Activated CD4-positive, alpha-beta memory T cell treated with anti-CD3 and anti-CD28 coated beads, Interleukin-2, amount 10 ng/mL, durations not matched to agents 7 days and 5 days (primary cell): Measurements from ENCODE around the gene EXOC4. TPM values are rescaled to one million over a fixed set of nuclear protein-coding genes. Genes with fewer than 3 reads are reported as not detected.

Experiments
- CTCF ChIA-PET: fragments of 350-600 bp; sonication (Branson Sonifier 250); formaldehyde crosslinking; loops from one replicate; lab custom pipeline; 2021; ENCODE audit warnings: antibody characterized with exemption, inconsistent platforms; lab: Charles Lee
- POLR2A ChIA-PET: fragments of 350-600 bp; sonication (Branson Sonifier 250); formaldehyde crosslinking; loops from one replicate; lab custom pipeline; 2021; ENCODE audit warnings: antibody characterized with exemption; lab: Charles Lee
- DNase-seq: peaks from one replicate; pipeline ENCODE4 v3.0.0-alpha.2; 2020
- H3K27ac Mint-ChIP-seq: one replicate; pipeline ENCODE4 v1.8.0; 2021; ENCODE audit warnings: mild to moderate bottlenecking, mixed read lengths
- H3K27me3 Mint-ChIP-seq: one replicate; pipeline ENCODE4 v1.8.0; 2021; ENCODE audit warnings: mixed read lengths
- H3K36me3 Mint-ChIP-seq: one replicate; pipeline ENCODE4 v1.8.0; 2021; ENCODE audit warnings: low read depth, mixed read lengths
- H3K4me1 Mint-ChIP-seq: one replicate; pipeline ENCODE4 v1.8.0; 2021; ENCODE audit warnings: mixed read lengths
- H3K4me3 Mint-ChIP-seq: one replicate; pipeline ENCODE4 v1.8.0; 2021; ENCODE audit warnings: mild to moderate bottlenecking, mixed read lengths
- H3K9me3 Mint-ChIP-seq: one replicate; pipeline ENCODE4 v1.8.0; 2021; ENCODE audit warnings: mixed read lengths
- total RNA-seq, 2 experiments: library from RNA; stranded (reverse); gene quantifications; one replicate each; pipeline ENCODE4 v1.2.3, GENCODE V29; 2021

The EXOC4 gene
- total RNA-seq, 2 experiments from 2014 or later, result 70.1 to 71.1 TPM

DNA sequence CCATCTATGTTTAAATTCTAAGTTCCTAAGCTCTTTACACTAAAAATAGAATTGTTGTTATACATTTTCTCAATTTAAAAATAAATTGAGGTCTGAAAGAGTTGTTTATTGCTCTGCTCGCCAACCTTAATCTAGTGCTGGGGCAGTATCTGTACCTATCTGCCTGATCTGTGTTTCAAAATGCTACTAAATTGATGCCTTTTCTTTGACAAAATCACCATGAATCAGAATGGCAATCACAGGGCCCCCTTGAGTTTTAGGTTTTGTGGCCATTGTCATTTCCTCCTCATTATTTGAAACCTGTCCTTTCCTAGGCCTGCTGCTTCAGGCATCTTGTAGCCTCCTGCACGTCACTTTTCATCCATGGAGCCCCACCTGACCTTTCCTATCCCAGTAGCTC lies 301.5 kb downstream of the EXOC4 start:
- no peak for DNase-seq
- Mint-ChIP-seq H3K9me3 (no peaks in the 10 kb centered on the region), H3K36me3 (no peaks in the 10 kb centered on the region), H3K4me1 (no peaks in the 10 kb centered on the region), H3K4me3 (no peak overlapping the region), H3K27me3 (no peaks in the 10 kb centered on the region), H3K27ac (no peak overlapping the region)
- CTCF ChIA-PET, result no interaction called here
- POLR2A ChIA-PET, result no interaction called here

DNA sequence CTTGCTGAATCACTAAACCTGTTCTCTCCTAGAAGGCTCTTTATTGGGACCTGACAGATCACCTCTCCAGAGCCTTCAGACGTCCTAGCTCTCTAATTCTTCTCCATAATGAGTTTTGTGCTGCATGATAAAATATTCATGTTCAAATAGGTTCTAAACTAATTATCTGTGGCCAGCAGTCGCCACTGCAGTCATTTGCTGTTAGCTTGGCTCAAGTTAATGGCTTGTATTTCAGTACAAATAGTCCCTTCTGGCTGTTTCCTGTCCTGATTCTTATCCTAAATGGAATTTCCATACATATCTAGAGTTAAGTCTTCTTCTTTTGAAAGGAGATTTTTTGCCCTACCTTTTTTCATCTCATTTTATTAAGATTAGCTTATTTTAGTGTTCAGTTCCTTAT lies 303.2 kb downstream of the EXOC4 start:
- Mint-ChIP-seq H3K27me3 (no peaks in the 10 kb centered on the region), H3K4me3 (no peak overlapping the region), H3K36me3 (no peaks in the 10 kb centered on the region), H3K4me1 (no peaks in the 10 kb centered on the region), H3K9me3 (no peaks in the 10 kb centered on the region), H3K27ac (no peak overlapping the region)
- POLR2A ChIA-PET, result no interaction called here
- CTCF ChIA-PET, result no interaction called here
- no peak for DNase-seq

DNA sequence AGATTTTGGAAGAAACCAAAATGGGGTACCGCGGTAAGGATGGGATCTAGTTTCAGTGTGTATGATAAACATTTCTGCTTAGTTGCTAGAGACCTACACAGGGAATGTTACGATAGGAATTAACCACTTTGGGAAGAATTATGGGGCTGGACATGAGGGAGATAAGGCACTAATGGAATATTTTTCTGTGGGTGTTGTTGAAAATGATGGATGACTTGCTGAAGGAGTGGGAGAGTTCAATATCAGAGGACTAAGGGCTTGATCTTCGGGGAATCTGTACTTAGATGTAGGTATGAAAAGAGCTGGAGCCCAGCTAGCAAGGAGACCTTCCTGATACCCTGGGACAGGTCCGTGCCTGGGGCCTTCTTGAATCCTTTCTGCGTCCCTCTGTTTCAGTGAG lies 303.7 kb downstream of the EXOC4 start:
- H3K36me3 Mint-ChIP-seq, result no peaks in the 10 kb centered on the region
- no peak overlapping the region for H3K4me3 Mint-ChIP-seq
- ChIA-PET CTCF (no interaction called here), POLR2A (no interaction called here)
- H3K27ac Mint-ChIP-seq, result no peak overlapping the region
- H3K27me3 Mint-ChIP-seq, result no peaks in the 10 kb centered on the region
- no peaks in the 10 kb centered on the region for H3K9me3 Mint-ChIP-seq
- H3K4me1 Mint-ChIP-seq, result no peaks in the 10 kb centered on the region
- DNase-seq, result no peak

DNA sequence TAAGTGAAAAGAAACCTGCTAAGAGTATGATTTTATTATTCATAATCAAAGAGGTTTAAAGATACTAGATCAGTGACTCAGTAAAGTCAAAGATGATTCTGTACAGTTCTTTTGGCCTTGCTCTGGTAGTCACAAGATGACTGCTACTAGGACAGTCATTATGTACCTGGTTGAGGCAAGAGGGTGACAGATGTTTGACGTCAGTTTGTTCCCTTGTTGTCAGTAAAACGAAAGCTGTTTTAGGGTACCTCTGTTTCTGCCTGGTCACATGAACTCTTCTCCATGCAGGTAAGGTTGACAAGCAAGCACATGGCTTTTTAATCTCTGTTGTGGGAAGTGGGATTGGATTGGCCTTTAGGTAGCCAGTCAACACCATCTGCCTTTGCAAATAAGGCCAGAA lies 308.0 kb downstream of the EXOC4 start:
- H3K36me3 Mint-ChIP-seq, result no peaks in the 10 kb centered on the region
- H3K27me3 Mint-ChIP-seq, result no peaks in the 10 kb centered on the region
- no peaks in the 10 kb centered on the region for H3K9me3 Mint-ChIP-seq
- no peak overlapping the region for H3K27ac Mint-ChIP-seq
- no peak overlapping the region for H3K4me3 Mint-ChIP-seq
- ChIA-PET POLR2A (no interaction called here), CTCF (no interaction called here)
- H3K4me1 Mint-ChIP-seq, result peaks cover 1% of the 10 kb centered on the region
- no peak for DNase-seq

DNA sequence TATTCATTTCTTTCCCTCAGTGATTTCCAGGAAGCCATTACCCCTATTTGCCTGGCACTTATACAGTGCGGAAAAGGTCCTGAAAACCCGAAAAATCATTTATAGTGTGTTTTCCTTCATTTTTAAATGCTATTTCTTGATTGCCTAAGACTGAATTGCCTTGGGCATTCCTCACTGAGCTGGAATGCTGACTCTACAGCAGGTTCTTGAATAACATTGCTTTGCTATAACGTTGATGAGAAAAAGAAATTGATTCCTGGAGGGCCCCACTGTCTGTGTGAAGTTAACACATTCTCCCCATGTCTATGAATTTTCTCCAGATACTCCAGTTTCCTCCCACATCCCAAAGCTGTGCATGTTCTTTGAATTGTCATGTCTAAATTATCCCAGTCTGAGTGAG lies 308.5 kb downstream of the EXOC4 start:
- ChIA-PET POLR2A (no interaction called here), CTCF (interaction anchor here (0.6 kb wide), 1 partner anchor 219 kb away, joined by 3 read pairs; no protein-coding TSS in a partner anchor)
- H3K36me3 Mint-ChIP-seq, result no peaks in the 10 kb centered on the region
- no peaks in the 10 kb centered on the region for H3K9me3 Mint-ChIP-seq
- no peak overlapping the region for H3K4me3 Mint-ChIP-seq
- no peak for DNase-seq
- peaks cover 1% of the 10 kb centered on the region for H3K4me1 Mint-ChIP-seq
- H3K27me3 Mint-ChIP-seq, result no peaks in the 10 kb centered on the region
- H3K27ac Mint-ChIP-seq, result no peak overlapping the region

DNA sequence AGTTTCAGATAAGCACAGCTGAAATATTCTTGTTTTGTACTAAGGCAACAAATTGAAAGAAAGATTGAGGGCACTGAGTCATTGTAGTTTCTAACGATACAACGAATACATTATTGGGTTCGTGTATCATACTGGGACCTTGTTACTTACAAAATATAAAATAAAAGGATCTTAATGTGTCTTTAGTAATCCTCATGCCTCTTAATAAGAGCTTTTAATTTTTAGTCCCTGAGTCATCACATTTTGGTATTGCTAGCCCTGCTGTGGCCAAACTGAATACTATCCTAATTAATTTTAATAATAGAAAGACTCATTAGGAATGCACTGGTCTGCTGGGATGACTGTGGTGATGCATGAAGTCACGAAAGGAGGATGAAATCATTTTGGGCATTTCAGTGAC lies 309.7 kb downstream of the EXOC4 start:
- no peaks in the 10 kb centered on the region for H3K9me3 Mint-ChIP-seq
- H3K27me3 Mint-ChIP-seq, result no peaks in the 10 kb centered on the region
- CTCF ChIA-PET, result no interaction called here
- DNase-seq, result no peak
- no peak overlapping the region for H3K4me3 Mint-ChIP-seq
- no peaks in the 10 kb centered on the region for H3K36me3 Mint-ChIP-seq
- H3K4me1 Mint-ChIP-seq, result peaks cover 1% of the 10 kb centered on the region
- no peak overlapping the region for H3K27ac Mint-ChIP-seq
- POLR2A ChIA-PET, result no interaction called here

DNA sequence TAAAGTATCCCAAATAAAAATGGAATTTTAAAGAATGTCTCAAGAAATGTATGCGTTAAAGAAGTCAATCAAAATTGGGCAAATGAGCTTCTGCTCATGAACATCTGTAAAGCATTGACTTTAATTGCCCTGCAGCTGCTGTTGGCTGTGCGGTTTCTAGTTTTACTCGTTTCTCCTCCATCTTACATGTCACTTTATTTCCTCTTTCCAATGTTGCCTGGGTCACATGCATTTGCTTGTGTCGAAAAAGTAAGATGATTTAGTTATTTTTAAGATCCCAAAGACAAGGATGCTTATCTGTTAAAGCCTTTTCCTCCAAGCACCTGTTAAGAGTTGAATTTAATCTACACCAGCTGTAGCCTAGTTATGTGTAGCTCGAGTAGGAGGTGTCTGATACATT lies 310.4 kb downstream of the EXOC4 start:
- POLR2A ChIA-PET, result no interaction called here
- no peaks in the 10 kb centered on the region for H3K9me3 Mint-ChIP-seq
- CTCF ChIA-PET, result no interaction called here
- no peak overlapping the region for H3K4me3 Mint-ChIP-seq
- H3K4me1 Mint-ChIP-seq, result peaks cover 1% of the 10 kb centered on the region
- no peak overlapping the region for H3K27ac Mint-ChIP-seq
- no peak for DNase-seq
- no peaks in the 10 kb centered on the region for H3K36me3 Mint-ChIP-seq
- H3K27me3 Mint-ChIP-seq, result no peaks in the 10 kb centered on the region

DNA sequence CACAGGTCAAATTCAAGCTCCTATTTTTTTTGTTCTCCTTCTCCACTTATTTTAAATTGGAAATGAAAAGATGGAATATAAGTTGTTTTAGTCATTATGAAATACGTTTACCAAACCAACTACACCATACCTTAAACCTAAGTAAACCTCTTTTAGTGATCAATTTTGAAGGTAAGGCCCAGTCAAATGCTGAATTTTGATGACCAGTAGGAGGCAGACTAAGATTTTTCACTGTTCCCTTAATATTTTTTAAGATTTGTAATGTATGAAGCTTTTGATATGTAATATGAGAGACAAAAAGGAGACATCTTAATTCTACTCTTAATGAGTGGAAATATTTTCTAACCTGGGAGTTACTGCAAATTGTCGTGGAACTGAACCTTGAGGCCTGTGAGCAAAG lies 311.6 kb downstream of the EXOC4 start:
- peaks cover 1% of the 10 kb centered on the region for H3K4me1 Mint-ChIP-seq
- H3K27ac Mint-ChIP-seq, result no peak overlapping the region
- DNase-seq, result no peak
- POLR2A ChIA-PET, result no interaction called here
- no peaks in the 10 kb centered on the region for H3K9me3 Mint-ChIP-seq
- H3K27me3 Mint-ChIP-seq, result no peaks in the 10 kb centered on the region
- H3K4me3 Mint-ChIP-seq, result no peak overlapping the region
- no peaks in the 10 kb centered on the region for H3K36me3 Mint-ChIP-seq
- CTCF ChIA-PET, result no interaction called here

DNA sequence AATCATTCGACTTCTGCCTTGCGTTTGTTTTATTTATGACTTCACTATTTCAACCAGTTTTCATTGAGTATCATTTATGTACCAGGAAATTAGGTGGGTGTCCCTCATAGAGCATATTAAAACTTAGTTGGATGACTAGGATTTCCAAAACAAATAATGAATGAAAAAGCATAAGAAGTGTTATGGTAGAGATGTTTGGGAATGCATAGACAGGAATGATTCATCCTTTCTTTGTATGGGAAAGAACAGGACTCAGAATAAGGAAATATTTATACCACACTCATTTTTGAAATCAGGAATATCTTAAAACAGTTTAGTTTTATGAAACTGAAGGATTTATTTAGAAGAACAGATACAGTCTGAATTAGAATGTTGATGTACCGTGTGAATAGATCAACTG lies 315.7 kb downstream of the EXOC4 start:
- no peak for DNase-seq
- H3K27ac Mint-ChIP-seq, result no peak overlapping the region
- no peaks in the 10 kb centered on the region for H3K27me3 Mint-ChIP-seq
- H3K4me1 Mint-ChIP-seq, result no peaks in the 10 kb centered on the region
- no peaks in the 10 kb centered on the region for H3K9me3 Mint-ChIP-seq
- CTCF ChIA-PET, result no interaction called here
- no peaks in the 10 kb centered on the region for H3K36me3 Mint-ChIP-seq
- POLR2A ChIA-PET, result no interaction called here
- no peak overlapping the region for H3K4me3 Mint-ChIP-seq

DNA sequence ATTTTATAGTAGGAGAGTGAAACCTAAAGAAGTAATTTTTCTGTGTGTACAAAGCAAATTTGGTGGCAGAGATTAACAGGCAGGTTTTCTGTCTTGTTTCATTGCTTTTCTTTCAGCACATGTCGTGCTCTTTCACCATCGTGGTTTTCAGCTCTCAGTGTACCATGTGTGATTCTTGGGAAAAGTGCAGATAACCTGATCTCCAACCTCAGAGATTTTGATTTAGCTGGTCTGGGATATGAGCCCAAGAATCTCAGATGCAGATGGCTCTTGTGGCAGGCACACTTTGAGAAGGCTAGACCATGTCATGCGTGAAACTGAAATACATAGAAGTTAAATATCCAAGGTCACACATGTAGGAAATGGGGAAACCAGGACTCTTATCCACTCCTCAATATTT lies 317.4 kb downstream of the EXOC4 start:
- CTCF ChIA-PET, result no interaction called here

DNA sequence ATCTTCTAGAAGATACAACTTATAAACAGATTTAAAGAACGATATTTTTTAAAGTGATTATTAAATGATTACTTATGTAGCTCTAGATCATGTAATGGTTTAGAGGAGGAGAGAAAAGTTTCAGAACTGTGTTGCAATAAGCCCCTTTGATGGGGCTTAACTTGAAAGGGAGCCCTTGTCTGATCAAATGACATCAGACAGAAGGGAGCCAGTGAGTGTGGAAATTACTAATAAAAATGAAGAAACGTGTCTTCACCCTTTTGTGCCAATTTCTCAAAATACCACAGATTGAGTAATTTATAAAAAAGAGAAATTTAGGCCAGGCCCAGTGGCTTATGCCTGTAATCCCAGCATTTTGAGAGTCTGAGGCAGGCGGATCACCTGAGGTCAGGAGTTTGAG lies 318.2 kb downstream of the EXOC4 start:
- no peaks in the 10 kb centered on the region for H3K9me3 Mint-ChIP-seq
- DNase-seq, result no peak
- H3K27ac Mint-ChIP-seq, result no peak overlapping the region
- no peaks in the 10 kb centered on the region for H3K36me3 Mint-ChIP-seq
- POLR2A ChIA-PET, result no interaction called here
- H3K27me3 Mint-ChIP-seq, result no peaks in the 10 kb centered on the region
- CTCF ChIA-PET, result no interaction called here
- no peak overlapping the region for H3K4me3 Mint-ChIP-seq
- no peaks in the 10 kb centered on the region for H3K4me1 Mint-ChIP-seq

More for the DNA sequence above, 317.4 kb downstream of the EXOC4 start:
- no peaks in the 10 kb centered on the region for H3K27me3 Mint-ChIP-seq
- H3K9me3 Mint-ChIP-seq, result no peaks in the 10 kb centered on the region
- H3K4me1 Mint-ChIP-seq, result no peaks in the 10 kb centered on the region
- no peak for DNase-seq
- no peaks in the 10 kb centered on the region for H3K36me3 Mint-ChIP-seq
- POLR2A ChIA-PET, result no interaction called here
- H3K27ac Mint-ChIP-seq, result no peak overlapping the region
- H3K4me3 Mint-ChIP-seq, result no peak overlapping the region

DNA sequence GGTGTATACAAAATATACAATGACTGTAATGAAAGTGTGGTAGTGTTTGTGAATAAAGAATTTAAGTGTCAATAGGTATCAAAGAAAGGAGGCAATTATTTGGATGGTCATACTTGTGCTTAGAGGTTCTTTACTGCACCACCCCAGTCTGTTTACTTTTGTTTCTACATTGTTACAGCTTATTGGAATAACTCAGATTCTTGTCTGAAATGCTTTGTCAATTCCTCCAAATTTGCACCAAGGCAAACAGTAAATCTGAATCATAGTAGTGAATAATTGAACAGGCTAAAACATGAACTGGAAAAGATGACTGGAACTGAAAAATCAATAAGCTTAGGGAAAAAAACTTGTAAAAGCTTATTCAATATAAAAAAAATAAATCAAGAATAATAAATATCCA lies 319.2 kb downstream of the EXOC4 start:
- no peak overlapping the region for H3K4me3 Mint-ChIP-seq
- no peak for DNase-seq
- H3K27ac Mint-ChIP-seq, result no peak overlapping the region
- H3K9me3 Mint-ChIP-seq, result no peaks in the 10 kb centered on the region
- no peaks in the 10 kb centered on the region for H3K4me1 Mint-ChIP-seq
- H3K27me3 Mint-ChIP-seq, result no peaks in the 10 kb centered on the region
- CTCF ChIA-PET, result no interaction called here
- POLR2A ChIA-PET, result no interaction called here
- no peaks in the 10 kb centered on the region for H3K36me3 Mint-ChIP-seq

DNA sequence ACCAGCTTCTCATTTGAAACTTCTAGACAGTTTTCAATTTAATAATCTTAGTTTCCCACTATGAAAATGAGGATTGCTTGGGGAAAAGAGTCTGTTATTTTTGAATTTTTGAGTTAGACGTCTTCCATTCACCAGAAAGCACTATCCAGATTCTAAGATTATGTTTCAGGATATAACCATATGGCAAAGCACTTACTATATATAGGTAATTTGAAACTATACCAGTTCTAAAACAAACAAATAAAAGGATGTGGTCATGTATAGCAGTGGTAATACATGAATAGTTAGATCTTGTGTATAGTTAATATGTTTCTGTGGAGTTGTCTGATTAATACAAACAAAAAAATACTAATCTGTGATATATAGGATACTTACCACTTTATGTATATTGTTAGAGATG lies 320.0 kb downstream of the EXOC4 start:
- H3K9me3 Mint-ChIP-seq, result no peaks in the 10 kb centered on the region
- CTCF ChIA-PET, result no interaction called here
- DNase-seq, result no peak
- no peak overlapping the region for H3K4me3 Mint-ChIP-seq
- POLR2A ChIA-PET, result no interaction called here
- no peaks in the 10 kb centered on the region for H3K36me3 Mint-ChIP-seq
- no peaks in the 10 kb centered on the region for H3K27me3 Mint-ChIP-seq
- no peak overlapping the region for H3K27ac Mint-ChIP-seq
- H3K4me1 Mint-ChIP-seq, result no peaks in the 10 kb centered on the region

DNA sequence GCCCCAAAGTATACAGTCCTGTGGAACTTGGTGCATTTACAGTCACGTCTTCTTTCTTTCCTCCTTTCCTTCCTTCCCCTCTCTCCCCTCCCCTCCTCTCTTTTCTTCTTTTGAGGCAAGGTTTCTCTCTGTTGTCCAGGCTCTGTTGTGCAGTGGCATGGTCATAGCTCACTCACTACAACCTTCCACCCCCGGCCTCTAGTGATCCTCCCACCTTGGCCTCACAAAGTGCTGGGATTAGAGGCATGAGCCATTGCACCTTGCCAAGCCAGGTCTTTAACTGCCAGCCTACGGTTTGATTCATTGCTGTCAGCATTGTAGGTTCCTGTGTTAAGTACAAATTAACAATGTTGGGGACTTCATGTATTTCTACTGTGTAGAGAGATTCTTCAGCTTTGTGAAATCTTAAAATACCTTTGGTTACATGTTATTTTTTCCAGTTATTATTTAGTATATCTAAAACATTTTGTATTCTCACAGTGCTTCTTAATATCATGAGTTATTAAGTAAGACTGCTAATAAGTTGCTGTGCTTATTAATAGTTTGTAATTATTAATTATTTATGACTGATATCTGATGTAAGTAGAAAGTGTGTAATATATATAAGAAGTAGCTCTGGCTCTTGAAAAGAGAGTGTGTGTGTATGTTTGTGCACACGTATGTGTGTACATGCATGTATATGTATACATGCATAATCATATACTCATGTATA lies 320.8 kb downstream of the EXOC4 start:
- POLR2A ChIA-PET, result no interaction called here
- Mint-ChIP-seq H3K36me3 (no peaks in the 10 kb centered on the region), H3K4me1 (no peaks in the 10 kb centered on the region), H3K4me3 (no peak overlapping the region), H3K9me3 (no peaks in the 10 kb centered on the region), H3K27ac (no peak overlapping the region), H3K27me3 (no peaks in the 10 kb centered on the region)
- CTCF ChIA-PET, result interaction anchor here (0.7 kb wide), 1 partner anchor 482 kb away, joined by 3 read pairs; no protein-coding TSS in a partner anchor
- DNase-seq, result no peak
